Measurements from ENCODE around the gene ITGB8.

Gene ITGB8

GRCh38 chr7:20464891-20465290 is 134.2 kb downstream of the ITGB8 start:
- no peak for TF ChIP-seq CTCF (IDR thresholded peaks at IDR 0.05; ENCODE audit: extremely low read depth, missing control alignments)
- no peak for DNase-seq (ENCODE audit: low spot score)

Data from GM20000 (cell line).